ENCODE measurements around the gene MYO7A. TPM values are rescaled to one million over a fixed set of nuclear protein-coding genes. Genes with fewer than 3 reads are reported as not detected.

The MYO7A gene
- total and polyA plus RNA-seq, 2 of the 8 experiments (the other 6 are each of a cell fraction or from before 2014, with no cell fraction given), result 1.5 to 1.9 TPM

- H3K36me3 ChIP-seq (ENCODE audit: control insufficient read depth in 2 of 4, insufficient read depth in 4 of 4, low read length in 3 of 4), result no peaks in the 10 kb centered on the region
- no peaks in the 10 kb centered on the region for H4K20me1 ChIP-seq (replicated peaks in 1 of 2; ENCODE audit: control insufficient read depth in 1 of 2, insufficient read depth in 2 of 2, low read length in 2 of 2)
- H3K4ac ChIP-seq (replicated peaks; ENCODE audit: insufficient read length, low read depth, low read length), result no peak overlapping the region
- FAIRE-seq (no peak), DNase-seq (ENCODE audit: low read depth in 1 of 2, low spot score in 2 of 2) (no peak)
- H2BK12ac ChIP-seq (ENCODE audit: low read depth, low read length), result peak overlapping the region; percentile 63; the same call in 1 of the 2 replicates
- no peak overlapping the region for H4K8ac ChIP-seq (ENCODE audit: extremely low read depth, insufficient read depth, low read length)
- WGBS, 2 experiments (ENCODE audit: extremely low coverage in 1 of 2, insufficient coverage in 1 of 2, insufficient read length in 1 of 2, insufficient replicate concordance in 2 of 2, low coverage in 1 of 2, low lambda C conversion rate in 2 of 2, missing lambda C conversion rate in 1 of 2), result 77% methylated on average over 1 of the region's 1 CpG; no CpG with 5 or more reads in 1 of the 2 experiments
- no peak overlapping the region for H3K56ac ChIP-seq (replicated peaks; ENCODE audit: insufficient read length, low read depth, low read length)
- H3K79me1 ChIP-seq (ENCODE audit: low read depth, low read length), result no peaks in the 10 kb centered on the region
- no peak overlapping the region for H2BK20ac ChIP-seq (ENCODE audit: low read length)
- H3K27ac ChIP-seq (ENCODE audit: low read depth, low read length), result no peak overlapping the region
- H3K14ac ChIP-seq (ENCODE audit: insufficient read length), result no peak overlapping the region
- H3K27me3 ChIP-seq (replicated peaks in 1 of 4; ENCODE audit: control insufficient read depth in 3 of 4, extremely low read depth in 1 of 4, insufficient read depth in 3 of 4, low read length in 3 of 4), result peaks cover 0 to 2% (median 0%) of the 10 kb centered on the region in 4 experiments; a peak in 2 of 7 replicates
- H3K23me2 ChIP-seq (ENCODE audit: low read depth, low read length), result peaks cover 7% of the 10 kb centered on the region; the same call in 1 of the 2 replicates
- no peak overlapping the region for H2BK5ac ChIP-seq (ENCODE audit: low read depth, low read length)
- no peak overlapping the region for H3K4me3 ChIP-seq (ENCODE audit: extremely low read depth in 1 of 4, insufficient read depth in 2 of 4, low read depth in 3 of 4, low read length in 4 of 4)
- H3K9ac ChIP-seq (replicated peaks in 1 of 4; ENCODE audit: extremely low read depth in 1 of 4, low read depth in 3 of 4, low read length in 3 of 4), result no peak overlapping the region
- H3K4me1 ChIP-seq (replicated peaks in 1 of 4; ENCODE audit: control insufficient read depth in 3 of 4, insufficient read depth in 4 of 4, low read length in 3 of 4), result peaks cover 0 to 11% (median 5%) of the 10 kb centered on the region in 4 experiments; a peak in 6 of 7 replicates
- H3K79me2 ChIP-seq (ENCODE audit: control insufficient read depth in 1 of 2, insufficient read depth in 2 of 2, low read length in 2 of 2), result no peaks in the 10 kb centered on the region
- H3K18ac ChIP-seq (ENCODE audit: extremely low read depth, low read length), result no peak overlapping the region
- H3K23ac ChIP-seq (ENCODE audit: insufficient read length), result no peak overlapping the region
- no peaks in the 10 kb centered on the region for H3K9me3 ChIP-seq (ENCODE audit: insufficient read depth in 2 of 2, low read depth in 1 of 2, low read length in 1 of 2)
- no peak overlapping the region for H2AFZ ChIP-seq (ENCODE audit: low read length)
- H3K4me2 ChIP-seq (ENCODE audit: insufficient read depth in 1 of 2, low read depth in 2 of 2, low read length in 2 of 2), result peak overlapping the region in 1 of 2 experiments; percentile 94; a peak in 1 of 4 replicates
- no peak overlapping the region for H4K5ac ChIP-seq (ENCODE audit: insufficient read length, low read depth, low read length)
- H2AK5ac ChIP-seq (ENCODE audit: low read depth, low read length), result 0 out of 2 replicates have a peak overlapping the region, but pooled peaks have one; percentile 65
- ChIA-PET CTCF (ENCODE audit: partially characterized antibody) (interaction anchor here (0.9 to 16.2 kb wide), 11 partner anchors 17 to 49 kb away, joined by 3 to 104 read pairs (median 4); partner anchors contain the start of gene MYO7A), POLR2A (ENCODE audit: partially characterized antibody) (interaction anchor here (1.5 to 2.6 kb wide), 3 partner anchors 11 to 34 kb away, joined by 3 to 14 read pairs (median 6); no protein-coding TSS in a partner anchor)
- H2BK15ac ChIP-seq (ENCODE audit: low read length), result 0 out of 2 replicates have a peak overlapping the region, but pooled peaks have one; percentile 31
- no peak overlapping the region for H2BK120ac ChIP-seq (replicated peaks; ENCODE audit: low read depth, low read length)
- no peak overlapping the region for H4K91ac ChIP-seq (replicated peaks; ENCODE audit: insufficient read length, low read length)
- TF ChIP-seq EP300 (IDR thresholded peaks at IDR 0.05; ENCODE audit: borderline replicate concordance in 1 of 2, low read depth in 2 of 2, low read length in 2 of 2), result no peak
- TF ChIP-seq, protein P1, sequence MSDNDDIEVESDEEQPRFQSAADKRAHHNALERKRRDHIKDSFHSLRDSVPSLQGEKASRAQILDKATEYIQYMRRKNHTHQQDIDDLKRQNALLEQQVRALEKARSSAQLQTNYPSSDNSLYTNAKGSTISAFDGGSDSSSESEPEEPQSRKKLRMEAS (IDR thresholded peaks at IDR 0.05), result no peak
- no peak for TF ChIP-seq FOSL1 (IDR thresholded peaks at IDR 0.05; ENCODE audit: insufficient read depth, low read depth, low read length)
- no peak for TF ChIP-seq ZNF274 (IDR thresholded peaks at IDR 0.05; ENCODE audit: borderline replicate concordance, extremely low read depth, low read length)
- no peak for TF ChIP-seq JUN (IDR thresholded peaks at IDR 0.05; ENCODE audit: low read depth, low read length)
- TF ChIP-seq EZH2 (IDR thresholded peaks at IDR 0.05; ENCODE audit: low read depth, low read length, severe bottlenecking), result no peak
- TF ChIP-seq SIX5 (IDR thresholded peaks at IDR 0.05; ENCODE audit: low read depth, low read length), result no peak
- no peak for TF ChIP-seq YY1 (IDR thresholded peaks at IDR 0.05; ENCODE audit: low read depth, low read length)
- TF ChIP-seq POLR2A (IDR thresholded peaks at IDR 0.05; ENCODE audit: control extremely low read depth in 1 of 2, low read depth in 2 of 2, low read length in 2 of 2), result no peak
- TF ChIP-seq NRF1 (IDR thresholded peaks at IDR 0.05; ENCODE audit: low read depth, low read length), result no peak
- TF ChIP-seq NANOG (IDR thresholded peaks at IDR 0.05; ENCODE audit: insufficient read depth, low read depth, low read length, poor library complexity, severe bottlenecking), result no peak
- no peak for TF ChIP-seq ATF2 (IDR thresholded peaks at IDR 0.05; ENCODE audit: low read length)
These were observed 18.9 kb downstream of the MYO7A start for GRCh38 chr11:77147036-77147315.
